Measurements from ENCODE around the gene IDH3B. TPM values are rescaled to one million over a fixed set of nuclear protein-coding genes. Genes with fewer than 3 reads are reported as not detected.

Gene IDH3B
- total and polyA plus RNA-seq, 2 of the 13 experiments (the other 11 are each of a cell fraction or from before 2014, with no cell fraction given), result 215 to 254 TPM

- TF ChIP-seq CERS6 (CRISPR knock-in tag; IDR thresholded peaks at IDR 0.05) (no peak), ZNF263 (CRISPR knock-in tag; IDR thresholded peaks at IDR 0.05) (no peak), SPEN (CRISPR knock-in tag; IDR thresholded peaks at IDR 0.05; ENCODE audit: low read depth) (no peak), HMGXB3 (CRISPR knock-in tag; IDR thresholded peaks at IDR 0.05; ENCODE audit: borderline replicate concordance) (no peak), AHDC1 (CRISPR knock-in tag; IDR thresholded peaks at IDR 0.05; ENCODE audit: borderline replicate concordance) (0 out of 2 replicates have a peak, but pooled peaks have one; percentile 5), EZH2 (conservative IDR thresholded peaks at IDR 0.05; ENCODE audit: low read depth, low read length) (peak; percentile 46; the same call in 1 of the 2 replicates), PPARG (CRISPR knock-in tag; conservative IDR thresholded peaks at IDR 0.05) (no peak), NFIC (IDR thresholded peaks at IDR 0.05; ENCODE audit: low read length) (no peak), RARA (CRISPR knock-in tag; IDR thresholded peaks at IDR 0.05) (no peak), HIC2 (CRISPR knock-in tag; IDR thresholded peaks at IDR 0.05; ENCODE audit: low read depth) (no peak), ZNF224 (CRISPR knock-in tag; IDR thresholded peaks at IDR 0.05) (no peak), ZBTB1 (CRISPR knock-in tag; IDR thresholded peaks at IDR 0.05; ENCODE audit: borderline replicate concordance) (no peak), POGZ (CRISPR knock-in tag; IDR thresholded peaks at IDR 0.05) (no peak), TFDP1 (CRISPR knock-in tag; IDR thresholded peaks at IDR 0.05; ENCODE audit: borderline replicate concordance) (no peak)
These were observed 27.6 kb upstream of the IDH3B start (continued) for GRCh38 chr20:2691663-2692035.

Data from HepG2 (cell line).